ENCODE measurements around the gene ANKRD40CL.
"Not testable (repeated sequence)": the region's sequence is repeated elsewhere in the genome, so short reads cannot be mapped to it uniquely, and the experiment has no call there.

Gene ANKRD40CL

DNA sequence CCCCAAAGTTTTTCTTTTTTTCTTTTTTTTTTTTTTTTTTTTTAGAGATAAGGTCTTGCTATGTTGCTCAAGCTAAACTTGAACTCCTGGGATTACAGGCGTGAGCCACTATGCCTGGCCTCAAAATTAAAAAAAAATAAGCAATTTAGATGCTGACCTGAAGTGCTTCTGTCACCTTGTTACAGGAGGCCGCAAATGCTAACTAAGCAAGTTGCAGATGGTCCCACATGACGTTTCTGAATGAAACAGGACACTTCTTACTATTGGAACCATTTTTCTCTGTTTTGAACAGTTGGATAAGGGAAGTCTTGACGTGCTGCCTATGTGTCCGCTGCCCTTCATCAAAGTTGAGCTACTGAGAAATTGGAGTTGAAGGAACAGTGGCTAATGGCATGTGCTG is 8.8 kb downstream of the ANKRD40CL start:
- no peak for DNase-seq

DNA sequence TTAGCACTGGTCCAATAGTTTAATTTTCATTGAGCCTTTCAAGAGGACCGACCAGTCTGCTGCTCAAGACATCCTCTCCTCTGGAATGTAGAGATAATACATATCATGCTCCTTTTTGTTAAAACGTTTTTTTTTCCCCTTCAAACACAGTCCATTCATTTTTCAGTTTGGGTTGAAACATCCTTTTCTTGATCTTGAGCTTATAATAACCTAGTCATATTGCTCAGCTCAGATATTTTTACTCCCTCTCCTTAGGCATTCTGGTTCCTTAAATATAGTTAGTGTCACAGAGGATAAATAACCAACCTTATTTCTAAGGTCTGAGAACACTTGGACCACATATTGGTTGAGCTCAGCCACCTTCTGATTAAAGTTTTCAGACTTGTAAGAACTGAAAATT is 12.8 kb downstream of the ANKRD40CL start:
- DNase-seq: no peak

DNA sequence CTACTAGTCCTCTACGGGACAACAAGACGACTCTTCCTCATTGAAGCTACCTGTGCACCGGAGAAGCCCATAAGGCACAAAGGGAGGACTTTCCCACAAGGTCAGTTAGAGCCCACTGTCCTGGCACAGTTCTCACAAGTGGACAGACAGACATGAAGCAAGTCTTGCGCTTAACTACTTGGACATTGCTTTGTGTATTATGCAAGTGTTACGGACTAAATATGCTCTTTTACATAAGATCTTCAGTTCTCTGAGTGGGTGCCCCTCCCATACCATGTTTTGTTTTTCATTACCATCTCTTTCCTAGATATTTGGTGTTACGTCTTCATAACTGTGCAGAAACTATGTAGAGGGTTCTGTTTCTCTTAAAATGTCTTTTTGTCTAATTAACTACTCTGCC is 18.1 kb downstream of the ANKRD40CL start:
- no peak for DNase-seq

DNA sequence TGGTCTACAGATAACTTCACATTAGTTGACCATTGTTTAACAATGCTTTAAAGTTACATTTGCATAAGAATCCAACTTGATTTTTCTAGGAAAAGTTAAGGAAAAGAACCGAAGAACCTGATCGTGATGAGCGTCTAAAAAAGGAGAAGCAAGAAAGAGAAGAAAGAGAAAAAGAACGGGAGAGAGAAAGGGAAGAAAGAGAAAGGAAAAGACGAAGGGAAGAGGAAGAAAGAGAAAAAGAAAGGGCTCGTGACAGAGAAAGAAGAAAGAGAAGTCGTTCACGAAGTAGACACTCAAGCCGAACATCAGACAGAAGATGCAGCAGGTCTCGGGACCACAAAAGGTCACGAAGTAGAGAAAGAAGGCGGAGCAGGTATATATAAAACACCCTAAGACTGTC is 21.7 kb downstream of the ANKRD40CL start:
- no peak for DNase-seq

DNA sequence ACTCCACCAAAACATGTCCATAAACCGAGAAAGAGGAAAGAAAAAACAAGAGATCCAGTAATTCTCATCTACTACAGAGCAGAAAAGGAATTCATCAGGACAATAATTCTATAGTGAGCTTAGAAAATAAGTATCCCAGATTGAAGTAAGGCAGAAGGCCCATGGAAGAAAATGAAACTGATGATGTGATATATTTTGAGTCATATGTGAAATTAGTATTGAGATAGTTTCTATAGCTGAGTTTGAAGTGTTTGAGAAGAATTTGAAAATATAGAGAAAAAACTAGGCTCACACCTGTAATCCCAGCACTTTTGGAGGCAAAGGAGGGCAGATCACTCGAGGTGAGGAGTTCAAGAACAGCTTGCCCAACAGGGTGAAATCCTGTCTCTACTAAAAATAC is 28.2 kb downstream of the ANKRD40CL start:
- no peak for DNase-seq

DNA sequence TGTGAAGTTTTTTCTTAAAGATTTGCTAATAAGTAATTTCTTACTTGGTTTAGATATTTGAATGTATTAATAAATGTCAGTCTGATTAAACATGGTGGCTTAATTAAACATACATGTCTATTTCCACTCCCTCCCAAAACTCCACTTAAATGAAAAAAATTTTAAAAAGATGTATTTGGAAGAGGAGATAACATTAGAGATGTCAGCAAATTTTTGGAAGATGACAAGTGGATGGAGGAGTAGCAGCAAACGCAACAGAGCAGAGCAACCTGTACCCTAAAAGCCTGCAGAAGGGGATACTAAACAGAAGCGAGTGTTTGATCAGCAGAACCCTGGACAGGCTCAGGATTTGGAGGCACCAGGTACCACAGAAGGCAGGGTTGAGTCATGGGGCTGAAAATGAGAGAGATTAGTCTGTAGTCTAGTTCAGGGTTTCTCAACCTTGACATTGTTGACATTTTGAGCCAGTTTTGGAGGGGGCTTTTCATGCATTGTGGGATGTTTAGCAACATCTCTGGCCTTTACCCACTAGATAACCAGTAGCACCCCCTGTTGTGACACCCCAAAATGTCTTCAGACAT is 30.1 kb downstream of the ANKRD40CL start:
- DNase-seq: no peak

DNA sequence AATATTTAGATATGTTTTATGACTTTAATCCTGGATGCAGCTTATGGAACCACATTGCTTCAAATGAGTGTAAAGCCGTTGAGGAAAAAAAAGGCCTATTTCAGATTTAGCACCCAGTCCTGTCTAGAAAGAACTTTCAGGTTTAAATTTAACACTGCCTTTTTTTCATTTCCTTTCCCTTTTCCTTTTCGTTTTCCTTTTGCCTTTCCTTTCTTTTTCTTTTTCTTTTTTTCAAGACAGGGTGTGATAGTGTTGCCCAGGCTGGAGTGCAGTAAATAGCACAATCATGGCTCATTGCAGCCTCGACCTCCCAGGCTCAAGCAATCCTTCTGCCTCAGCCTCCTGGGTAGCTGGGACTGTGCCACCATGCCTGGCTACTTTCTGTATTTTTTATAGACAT is 32.0 kb downstream of the ANKRD40CL start:
- DNase-seq: no peak

DNA sequence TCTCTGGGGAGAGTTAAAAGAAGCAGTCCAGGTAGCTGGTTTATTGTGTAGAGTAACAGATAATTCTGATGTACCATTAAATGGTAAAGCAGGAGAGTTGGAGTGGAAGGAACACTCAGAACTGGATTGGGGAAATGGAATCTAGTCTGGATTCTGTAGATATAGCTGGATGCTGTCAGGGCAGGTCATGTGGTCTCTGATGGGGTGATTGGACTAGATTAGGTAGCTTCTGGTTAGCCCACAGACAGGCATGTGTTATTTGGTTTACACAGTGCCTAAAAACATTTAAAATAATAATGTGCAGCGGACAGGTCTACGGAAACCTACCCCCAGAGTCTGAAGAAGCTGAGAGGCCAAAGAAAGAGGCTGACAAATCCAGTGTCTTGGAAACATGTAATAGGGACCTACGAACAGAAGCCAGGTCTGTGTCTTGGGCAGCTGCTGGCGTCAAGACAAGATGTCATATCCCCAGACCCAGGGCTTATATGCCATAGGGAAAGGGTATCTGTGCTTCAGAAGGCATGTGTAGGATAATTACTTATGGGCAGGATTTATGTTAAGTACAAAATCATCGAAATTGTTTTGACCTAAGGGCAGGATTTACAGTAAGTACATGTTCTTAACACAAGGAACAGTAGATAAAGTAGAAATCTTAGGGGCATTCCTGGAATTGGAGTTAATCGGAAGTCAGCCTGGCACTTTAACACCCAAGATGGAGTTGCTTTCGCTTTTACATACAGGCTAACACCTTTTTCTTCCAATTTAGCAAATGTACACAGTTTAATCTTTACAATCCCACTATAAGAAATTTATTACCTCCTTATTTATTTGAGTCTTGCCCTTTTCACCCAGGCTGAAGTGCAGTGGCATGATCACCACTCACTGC is 35.5 kb downstream of the ANKRD40CL start:
- no peak for DNase-seq

DNA sequence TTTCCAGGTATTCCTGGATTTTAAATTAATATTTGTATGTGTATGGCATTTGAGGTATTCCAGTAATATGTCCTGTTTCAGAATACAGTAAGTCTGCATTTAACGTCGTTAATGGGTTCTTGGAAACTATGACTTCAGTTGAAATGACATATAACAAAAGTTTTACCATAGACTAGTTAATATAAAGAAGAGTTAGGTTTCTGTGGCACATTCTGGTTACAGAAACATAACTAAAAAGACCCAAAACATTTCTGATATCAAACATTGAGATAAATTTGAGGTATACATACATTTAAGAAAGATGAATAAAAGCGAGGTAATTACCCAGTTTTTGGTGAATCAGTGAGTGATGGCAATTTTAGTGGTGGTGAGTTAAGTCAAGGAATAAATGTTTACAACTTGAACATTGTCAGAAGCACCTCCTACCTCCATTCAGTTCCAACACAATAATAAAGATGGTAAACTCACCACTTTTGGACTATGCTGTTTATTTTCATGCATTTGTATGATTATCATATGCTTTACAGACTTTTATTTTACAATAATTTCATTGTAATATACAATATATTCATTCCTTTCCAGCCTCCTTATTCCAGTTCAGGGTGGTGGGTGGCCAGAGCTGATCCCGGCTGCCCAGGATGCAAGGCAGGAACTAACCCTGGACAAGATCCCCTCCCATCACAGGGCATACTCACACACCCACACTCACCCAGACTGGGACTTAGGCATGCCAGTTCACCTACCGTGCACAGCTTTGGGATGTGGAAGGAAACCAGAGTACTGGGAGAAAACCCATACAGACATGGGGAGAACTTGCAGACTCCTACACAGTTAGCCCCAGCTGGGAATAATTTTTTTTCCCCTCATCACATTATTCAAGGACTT is 38.2 kb downstream of the ANKRD40CL start:
- DNase-seq: no peak

DNA sequence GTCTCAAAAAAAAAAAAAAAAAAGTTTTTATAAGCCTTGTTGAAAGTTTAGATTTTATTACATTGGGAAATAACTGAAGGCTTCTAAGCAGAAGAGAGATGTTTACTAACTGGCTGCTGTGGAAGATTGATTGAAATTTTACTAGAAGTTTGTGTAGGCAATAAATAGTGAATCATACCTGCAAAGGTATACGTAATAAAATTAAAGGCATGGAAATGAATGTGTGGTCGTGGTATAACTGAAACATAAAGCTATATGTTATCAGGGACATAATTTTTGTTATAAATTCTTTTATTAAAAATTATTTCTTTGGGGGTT is 39.2 kb downstream of the ANKRD40CL start:
- DNase-seq: no peak

DNA sequence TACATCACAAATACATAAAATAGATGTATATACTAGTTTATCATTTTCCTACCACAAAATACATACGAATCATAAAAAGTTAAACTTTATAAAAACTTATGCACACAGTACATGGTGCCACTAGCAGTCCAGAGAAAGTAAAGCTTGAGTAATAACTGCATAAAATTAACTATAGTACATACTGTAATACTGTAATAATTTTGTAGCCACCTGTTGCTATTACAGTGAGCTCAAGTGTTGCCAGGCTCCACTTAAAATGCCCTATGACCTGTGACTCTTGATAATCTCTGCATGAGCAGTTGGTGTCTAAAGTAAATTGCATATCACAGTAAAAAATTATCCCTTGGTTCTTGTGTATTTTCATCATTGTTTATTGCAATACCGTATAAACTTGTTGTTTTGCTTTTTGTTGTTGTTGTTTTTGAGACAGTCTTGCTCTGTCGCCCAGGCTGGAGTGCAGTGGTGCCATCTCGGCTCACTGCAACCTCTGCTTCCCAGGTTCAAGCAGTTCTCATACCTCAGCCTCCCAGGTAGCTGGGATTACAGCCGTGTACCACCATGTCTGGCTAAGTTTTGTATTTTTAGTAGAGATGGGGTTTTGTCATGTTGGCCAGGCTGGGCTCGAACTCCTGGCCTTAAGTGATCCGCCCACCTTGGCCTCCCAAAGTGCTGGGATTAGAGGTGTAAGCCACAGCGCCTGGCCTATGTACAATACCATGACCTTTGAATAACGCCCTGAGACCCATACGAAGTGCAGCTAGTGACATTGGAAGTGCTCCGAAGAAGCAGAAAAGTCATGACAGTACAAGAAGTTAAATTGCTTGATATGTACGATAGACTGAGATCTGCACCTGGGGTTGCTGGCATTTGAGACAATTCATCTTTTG is 41.3 kb downstream of the ANKRD40CL start:
- no peak for DNase-seq

DNA sequence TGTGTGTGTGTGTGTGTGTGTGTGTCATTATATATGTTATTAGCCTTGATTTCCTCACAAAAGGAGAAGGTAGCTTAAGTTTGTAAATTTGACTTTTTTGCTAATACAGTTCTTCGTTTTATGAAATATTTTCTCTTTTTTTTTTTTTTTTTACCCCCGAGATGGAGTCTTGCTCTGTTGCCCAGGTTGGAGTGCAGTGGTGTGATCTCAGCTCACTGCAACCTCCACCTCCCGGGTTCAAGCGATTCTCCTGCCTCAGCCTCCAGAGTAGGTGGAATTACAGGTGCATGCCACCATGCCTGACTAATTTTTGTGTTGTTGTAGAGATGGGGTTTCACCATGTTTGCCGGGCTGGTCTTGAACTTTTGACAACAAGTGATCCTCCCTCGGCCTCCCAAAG is 42.7 kb downstream of the ANKRD40CL start:
- not testable (repeated sequence) for DNase-seq

DNA sequence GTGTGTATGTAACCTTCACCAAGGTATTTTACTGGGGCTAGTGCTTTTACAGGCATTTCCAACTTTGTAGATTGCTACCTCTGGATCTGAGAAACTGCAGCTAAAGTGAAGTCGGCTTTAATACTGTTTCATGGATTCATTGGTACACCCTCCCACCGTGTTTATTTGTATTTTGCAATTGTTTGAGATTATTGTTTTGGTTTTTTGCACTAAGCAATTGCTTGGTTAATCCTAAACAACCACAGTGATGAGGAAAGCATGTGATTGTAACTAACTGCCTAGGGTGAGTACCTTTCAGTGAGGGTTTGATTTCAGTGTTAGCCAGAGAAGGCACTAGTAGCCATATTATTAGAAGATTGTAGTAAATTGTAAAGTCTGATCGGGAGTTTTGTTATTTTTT is 44.6 kb downstream of the ANKRD40CL start:
- DNase-seq: no peak

DNA sequence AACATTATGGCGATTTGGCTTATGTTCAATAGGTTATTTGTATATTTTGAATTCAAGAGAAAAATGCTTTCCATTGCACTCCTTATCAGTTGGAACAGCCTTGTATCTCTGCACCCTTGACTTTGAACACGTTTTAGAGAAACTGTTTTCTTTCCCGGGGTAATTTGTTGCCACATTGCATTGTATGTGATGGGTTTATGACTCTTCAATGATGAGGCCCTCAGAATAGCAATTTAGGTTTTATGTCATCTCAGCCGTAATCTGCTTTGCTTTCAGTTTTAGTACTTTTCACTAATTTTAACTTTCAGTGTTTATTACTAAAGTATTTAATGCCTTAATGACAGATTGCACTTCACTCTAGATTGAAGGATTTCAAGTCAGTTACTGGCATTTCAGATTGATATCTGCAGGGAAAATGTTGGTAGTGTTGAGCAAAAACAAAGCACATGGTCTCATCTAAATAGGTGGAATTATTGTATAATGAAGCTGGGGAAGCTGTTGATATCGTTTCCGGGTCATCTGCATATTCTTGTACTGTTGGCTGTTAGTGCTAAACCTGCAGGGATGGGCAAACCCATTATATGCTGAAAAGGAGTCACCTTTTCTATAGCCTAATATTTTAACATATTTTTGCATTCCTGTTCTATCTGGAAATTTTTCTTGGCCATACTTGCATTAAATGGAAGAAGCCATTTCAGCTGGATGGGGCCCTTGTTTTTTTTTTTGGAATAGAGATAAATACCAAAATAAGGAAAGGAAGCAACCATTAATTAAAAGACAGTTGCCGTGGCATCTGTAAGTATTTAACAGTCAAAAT is 45.9 kb downstream of the ANKRD40CL start:
- DNase-seq: no peak

DNA sequence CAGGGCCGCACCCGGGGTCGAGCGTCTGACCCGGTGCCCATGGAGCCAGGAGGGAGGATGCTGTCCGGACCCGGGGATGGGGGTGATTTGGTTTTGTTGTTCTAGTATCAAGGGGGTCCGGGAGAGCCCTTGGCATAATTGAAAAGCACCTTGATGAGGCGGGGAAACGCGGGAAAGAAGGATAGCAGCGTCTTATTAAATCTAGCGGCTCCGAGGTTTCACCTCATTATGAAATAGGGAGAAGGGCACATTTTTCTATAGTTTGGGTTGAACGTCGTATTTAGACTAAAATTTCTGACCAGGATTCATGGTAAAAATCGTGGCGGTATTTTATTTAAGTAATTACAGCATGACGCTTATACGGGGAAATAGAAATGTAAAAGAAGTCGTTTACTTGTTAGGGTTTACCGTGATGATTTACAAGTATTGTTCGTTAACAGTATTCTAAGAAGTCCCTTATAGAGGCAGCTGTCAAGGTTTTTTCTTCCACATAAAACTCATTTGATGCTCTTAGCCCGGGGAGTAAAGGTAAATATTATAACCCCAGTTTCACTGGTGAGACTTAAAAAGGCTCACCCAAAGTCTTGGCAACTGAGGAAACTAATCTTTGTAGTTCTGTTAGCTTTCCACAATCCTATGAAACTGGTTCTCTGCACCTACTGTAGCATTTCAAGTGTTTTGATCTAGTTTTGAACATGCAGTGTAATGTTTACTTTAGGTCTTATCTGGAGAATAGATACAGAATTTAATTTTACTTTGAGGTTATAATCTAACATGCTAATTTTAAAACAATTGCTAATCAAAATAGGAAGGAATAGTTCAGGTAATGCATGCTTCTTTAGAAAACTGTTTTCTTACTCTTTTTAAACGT is 47.2 kb downstream of the ANKRD40CL start:
- DNase-seq: no peak

DNA sequence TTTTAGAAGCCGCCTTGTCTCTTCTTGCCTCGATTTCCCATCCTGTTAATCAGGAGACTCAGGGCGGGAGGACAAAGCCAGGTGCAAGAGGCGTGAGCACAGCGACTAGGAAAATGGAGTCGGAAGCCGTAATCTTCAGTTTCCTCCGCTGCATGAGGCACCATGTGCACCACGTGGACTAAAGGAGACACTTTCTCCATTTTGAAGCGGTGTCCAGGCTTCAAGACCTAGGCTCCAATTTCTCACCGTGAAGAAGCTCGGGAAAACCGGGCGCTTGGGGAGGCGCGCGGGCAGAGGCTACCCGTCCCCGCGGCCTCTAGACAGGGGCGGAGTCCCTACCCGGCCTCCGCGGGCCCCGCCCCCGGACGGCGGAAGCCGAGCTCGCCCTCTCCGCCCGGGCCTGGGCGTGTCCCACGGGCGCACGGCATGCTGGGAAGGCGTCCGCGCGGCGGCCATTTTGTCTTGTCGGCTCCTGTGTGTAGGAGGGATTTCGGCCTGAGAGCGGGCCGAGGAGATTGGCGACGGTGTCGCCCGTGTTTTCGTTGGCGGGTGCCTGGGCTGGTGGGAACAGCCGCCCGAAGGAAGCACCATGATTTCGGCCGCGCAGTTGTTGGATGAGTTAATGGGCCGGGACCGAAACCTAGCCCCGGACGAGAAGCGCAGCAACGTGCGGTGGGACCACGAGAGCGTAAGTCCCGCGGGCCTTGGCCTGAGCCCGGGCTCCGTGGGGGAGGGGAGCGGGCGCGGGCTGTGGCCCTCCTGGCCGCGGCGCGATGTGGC is 48.0 kb downstream of the ANKRD40CL start, which contains the start of gene LUC7L3:
TSS of gene LUC7L3 (plus strand) at position 460 of the 780 bp plus-strand sequence. CDS start at position 590, 130 bp downstream.
- peak; percentile 96 for DNase-seq

DNA sequence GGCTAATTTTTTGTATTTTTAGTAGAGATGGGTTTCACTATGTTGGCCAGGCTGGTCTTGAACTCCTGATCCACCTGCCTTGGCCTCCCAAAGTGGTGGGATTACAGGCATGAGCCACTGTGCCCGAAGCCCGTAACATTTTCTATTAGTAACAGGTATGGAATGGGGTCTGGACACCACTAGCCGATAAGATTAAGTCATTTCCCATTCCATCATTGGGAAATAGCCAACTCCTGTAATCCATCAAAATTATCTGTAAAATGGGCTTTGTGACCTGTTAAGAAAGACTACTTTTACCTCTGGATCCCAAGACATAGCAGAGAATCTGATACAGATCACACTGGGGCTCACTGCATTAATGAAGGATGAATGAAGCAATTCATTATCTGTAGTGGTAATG is 51.8 kb downstream of the ANKRD40CL start:
- DNase-seq: no peak

DNA sequence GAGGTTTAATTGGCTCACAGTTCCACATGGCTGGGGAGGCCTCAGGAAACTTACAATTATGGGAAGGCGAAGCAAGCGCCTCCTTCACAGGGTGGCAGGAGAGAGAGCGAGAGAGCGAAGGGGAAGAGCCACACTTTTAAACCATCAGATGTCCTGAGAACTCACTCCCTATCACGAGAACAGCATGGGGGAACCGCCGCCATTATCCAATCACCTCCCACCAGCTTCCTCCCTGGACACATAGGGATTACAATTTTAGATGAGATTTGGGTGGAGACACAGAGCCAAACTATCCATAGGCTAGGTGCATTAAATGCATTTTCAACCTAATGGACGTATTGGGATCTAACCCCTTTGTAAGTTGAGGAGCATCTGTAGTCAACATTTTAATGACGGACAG is 54.7 kb downstream of the ANKRD40CL start:
- no peak for DNase-seq
